ENCODE data around the gene ANK3.

GRCh38 chr10:60433684-60434083, 44.0 kb upstream of the ANK3 start:
- TF ChIP-seq CTCF (conservative IDR thresholded peaks at IDR 0.05 in 1 of 2, IDR thresholded peaks at IDR 0.05 in 1 of 2; ENCODE audit: low read depth in 1 of 2, low read length in 2 of 2) = no peak
- TF ChIP-seq EZH2 (IDR thresholded peaks at IDR 0.05; ENCODE audit: low read length, missing control alignments) = no peak

All from fibroblast of lung (primary cell).